Parathyroid adenoma (tissue), 2 donors: ENCODE results near the gene ZBTB14.

Source experiments
- H2AFZ ChIP-seq: fragments of 300-600 bp; sonication (generic); one replicate; pipeline ENCODE4 v1.7.0; 2017; ENCODE audit warnings: antibody characterized with exemption, mild to moderate bottlenecking
- H3K27ac ChIP-seq: fragments of 300-600 bp; sonication (generic); one replicate; pipeline ENCODE4 v1.7.0; 2017
- H3K27me3 ChIP-seq: fragments of 300-600 bp; sonication (generic); one replicate; pipeline ENCODE4 v1.7.0; 2017; ENCODE audit warnings: low read length; ENCODE audit not compliant: control insufficient read depth, insufficient read depth
- H3K36me3 ChIP-seq: fragments of 300-600 bp; sonication (generic); one replicate; pipeline ENCODE4 v1.7.0; 2017; ENCODE audit warnings: low read length; ENCODE audit not compliant: control insufficient read depth, insufficient read depth
- H3K4me1 ChIP-seq: fragments of 300-600 bp; sonication (generic); one replicate; pipeline ENCODE4 v1.7.0; 2017; ENCODE audit warnings: control low read depth
- H3K4me2 ChIP-seq: fragments of 300-600 bp; sonication (generic); one replicate; pipeline ENCODE4 v1.7.0; 2017; ENCODE audit warnings: low read length
- H3K4me3 ChIP-seq: fragments of 300-600 bp; sonication (generic); one replicate; pipeline ENCODE4 v1.7.0; 2017; ENCODE audit warnings: low read depth, low read length
- H3K79me2 ChIP-seq: fragments of 300-600 bp; sonication (generic); one replicate; pipeline ENCODE4 v1.7.0; 2017; ENCODE audit warnings: control low read depth
- H3K9ac ChIP-seq: fragments of 300-600 bp; sonication (generic); one replicate; pipeline ENCODE4 v1.7.0; 2017; ENCODE audit warnings: mild to moderate bottlenecking
- H3K9me3 ChIP-seq: fragments of 300-600 bp; sonication (generic); one replicate; pipeline ENCODE4 v1.7.0; 2017; ENCODE audit warnings: low read length; ENCODE audit not compliant: control insufficient read depth
- CTCF ChIP-seq: fragments of 300-600 bp; sonication (generic); IDR thresholded peaks from one replicate; pipeline ENCODE4 v1.7.0; 2017; ENCODE audit warnings: antibody characterized with exemption, mild to moderate bottlenecking
- donor health status: primary hyperparathyroidism.

ZBTB14 gene

DNA sequence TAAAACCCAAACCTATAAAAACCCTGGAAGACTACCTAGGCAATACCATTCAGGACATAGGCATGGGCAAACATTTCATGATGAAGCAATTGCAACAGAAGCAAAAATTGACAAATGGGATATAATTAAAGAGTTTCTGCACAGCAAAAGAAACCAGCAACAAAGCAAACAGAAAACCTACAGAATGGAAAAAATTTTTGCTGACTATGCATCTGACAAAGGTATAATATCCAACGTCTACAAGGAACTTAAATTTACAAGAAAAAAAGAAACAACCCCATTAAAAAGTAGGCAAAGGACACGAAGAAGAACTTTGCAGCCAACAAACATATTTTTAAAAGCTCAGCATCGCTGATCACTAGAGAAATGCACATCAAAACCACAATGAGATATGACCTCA lies 28.8 kb downstream of the ZBTB14 start:
- no peaks in the 10 kb centered on the region for H3K4me1 ChIP-seq
- no peak overlapping the region for H3K4me3 ChIP-seq
- no peak for TF ChIP-seq CTCF
- H3K27me3 ChIP-seq: no peaks in the 10 kb centered on the region
- no peaks in the 10 kb centered on the region for H3K9me3 ChIP-seq
- H3K27ac ChIP-seq: no peak overlapping the region
- H3K79me2 ChIP-seq: no peaks in the 10 kb centered on the region
- no peak overlapping the region for H3K9ac ChIP-seq
- H2AFZ ChIP-seq: no peak overlapping the region
- no peaks in the 10 kb centered on the region for H3K36me3 ChIP-seq
- no peak overlapping the region for H3K4me2 ChIP-seq

DNA sequence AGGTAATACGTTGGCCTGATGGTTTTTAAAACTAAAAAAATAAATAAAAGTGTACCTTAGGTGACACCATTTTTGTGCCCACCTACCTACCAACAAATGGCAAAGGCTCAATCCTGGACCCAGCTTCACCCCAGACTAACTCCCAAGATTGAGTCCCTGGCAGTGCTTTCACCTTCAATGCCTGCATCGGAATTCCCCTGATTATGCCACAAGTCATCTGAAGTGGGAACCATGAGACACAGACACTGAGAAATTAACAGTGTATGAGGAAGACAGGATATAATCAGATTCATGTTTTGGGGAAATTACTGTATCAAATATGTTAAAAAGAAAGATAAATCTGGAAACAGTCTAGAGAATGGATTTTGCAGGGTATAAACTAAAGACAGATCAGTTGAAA lies 41.6 kb downstream of the ZBTB14 start:
- Histone ChIP-seq H3K4me2 (no peak overlapping the region), H3K36me3 (no peaks in the 10 kb centered on the region), H3K9me3 (no peaks in the 10 kb centered on the region), H2AFZ (peak overlapping the region; percentile 54), H3K27me3 (no peaks in the 10 kb centered on the region), H3K27ac (no peak overlapping the region), H3K4me3 (no peak overlapping the region), H3K79me2 (peaks cover 27% of the 10 kb centered on the region), H3K4me1 (peaks cover 6% of the 10 kb centered on the region), H3K9ac (no peak overlapping the region)
- TF ChIP-seq CTCF: no peak

GRCh38 chr18:5251117-5251516 lies 44.4 kb downstream of the ZBTB14 start:
- H3K4me1 ChIP-seq: peaks cover 12% of the 10 kb centered on the region
- no peak overlapping the region for H2AFZ ChIP-seq
- no peak overlapping the region for H3K4me2 ChIP-seq
- no peaks in the 10 kb centered on the region for H3K27me3 ChIP-seq
- no peak overlapping the region for H3K4me3 ChIP-seq
- H3K9ac ChIP-seq: no peak overlapping the region
- H3K9me3 ChIP-seq: no peaks in the 10 kb centered on the region
- TF ChIP-seq CTCF: no peak
- no peak overlapping the region for H3K27ac ChIP-seq
- peaks cover 39% of the 10 kb centered on the region for H3K79me2 ChIP-seq
- no peaks in the 10 kb centered on the region for H3K36me3 ChIP-seq

- Histone ChIP-seq H3K9ac (no peak overlapping the region), H3K9me3 (no peaks in the 10 kb centered on the region), H2AFZ (no peak overlapping the region), H3K27ac (no peak overlapping the region), H3K4me1 (peaks cover 14% of the 10 kb centered on the region), H3K27me3 (no peaks in the 10 kb centered on the region), H3K4me2 (no peak overlapping the region), H3K4me3 (no peak overlapping the region), H3K36me3 (no peaks in the 10 kb centered on the region), H3K79me2 (peaks cover 41% of the 10 kb centered on the region)
- no peak for TF ChIP-seq CTCF
These were observed 44.9 kb downstream of the ZBTB14 start for GRCh38 chr18:5250603-5251002.

DNA sequence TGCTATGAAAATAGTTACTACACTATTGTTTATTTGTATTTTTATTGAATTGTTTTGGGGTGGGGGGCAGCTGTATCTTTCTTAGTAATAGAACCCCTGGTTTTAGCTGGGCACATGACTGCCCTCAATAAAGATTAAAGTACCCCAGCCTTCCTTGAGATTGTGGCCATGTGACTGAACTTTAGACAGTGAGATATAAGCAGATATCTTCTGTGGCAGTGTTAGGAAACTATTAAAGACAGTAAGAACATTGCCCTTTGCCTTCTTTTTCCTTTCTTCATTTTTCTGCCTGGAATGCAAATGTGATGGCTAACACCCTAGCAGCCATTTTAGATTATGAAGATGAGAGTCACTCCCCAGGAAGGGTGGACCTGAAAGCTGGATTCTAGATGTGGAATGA lies 50.6 kb downstream of the ZBTB14 start:
- H2AFZ ChIP-seq: no peak overlapping the region
- no peak overlapping the region for H3K9ac ChIP-seq
- peaks cover 41% of the 10 kb centered on the region for H3K79me2 ChIP-seq
- H3K4me1 ChIP-seq: peaks cover 24% of the 10 kb centered on the region
- H3K27ac ChIP-seq: peak overlapping the region; percentile 1
- no peak overlapping the region for H3K4me3 ChIP-seq
- no peak for TF ChIP-seq CTCF
- H3K9me3 ChIP-seq: no peaks in the 10 kb centered on the region
- no peak overlapping the region for H3K4me2 ChIP-seq
- no peaks in the 10 kb centered on the region for H3K36me3 ChIP-seq
- no peaks in the 10 kb centered on the region for H3K27me3 ChIP-seq
